ENCODE measurements around the gene MGST1.

DNA sequence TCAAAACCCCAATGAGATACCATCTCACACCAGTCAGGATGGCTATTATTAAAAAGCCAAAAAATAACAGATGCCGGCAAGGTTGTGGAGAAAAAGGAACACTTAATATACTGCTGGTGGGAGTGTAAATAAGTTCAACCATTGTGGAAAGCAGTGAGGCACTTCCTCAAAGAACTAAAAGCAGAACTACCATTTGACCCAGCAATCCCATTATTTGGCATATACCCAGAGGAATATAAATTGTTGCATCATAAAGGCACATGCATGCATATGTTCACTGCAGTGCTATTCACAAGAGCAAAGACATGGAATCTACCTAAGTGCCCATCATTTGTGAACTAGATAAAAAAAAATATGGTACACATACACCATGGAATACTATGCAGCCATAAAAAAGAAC, 59.9 kb downstream of the MGST1 start:
- TF ChIP-seq, protein P1, sequence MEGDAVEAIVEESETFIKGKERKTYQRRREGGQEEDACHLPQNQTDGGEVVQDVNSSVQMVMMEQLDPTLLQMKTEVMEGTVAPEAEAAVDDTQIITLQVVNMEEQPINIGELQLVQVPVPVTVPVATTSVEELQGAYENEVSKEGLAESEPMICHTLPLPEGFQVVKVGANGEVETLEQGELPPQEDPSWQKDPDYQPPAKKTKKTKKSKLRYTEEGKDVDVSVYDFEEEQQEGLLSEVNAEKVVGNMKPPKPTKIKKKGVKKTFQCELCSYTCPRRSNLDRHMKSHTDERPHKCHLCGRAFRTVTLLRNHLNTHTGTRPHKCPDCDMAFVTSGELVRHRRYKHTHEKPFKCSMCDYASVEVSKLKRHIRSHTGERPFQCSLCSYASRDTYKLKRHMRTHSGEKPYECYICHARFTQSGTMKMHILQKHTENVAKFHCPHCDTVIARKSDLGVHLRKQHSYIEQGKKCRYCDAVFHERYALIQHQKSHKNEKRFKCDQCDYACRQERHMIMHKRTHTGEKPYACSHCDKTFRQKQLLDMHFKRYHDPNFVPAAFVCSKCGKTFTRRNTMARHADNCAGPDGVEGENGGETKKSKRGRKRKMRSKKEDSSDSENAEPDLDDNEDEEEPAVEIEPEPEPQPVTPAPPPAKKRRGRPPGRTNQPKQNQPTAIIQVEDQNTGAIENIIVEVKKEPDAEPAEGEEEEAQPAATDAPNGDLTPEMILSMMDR (optimal IDR thresholded peaks at IDR 0.05 in 1 of 3, IDR thresholded peaks at IDR 0.05 in 1 of 3, conservative IDR thresholded peaks at IDR 0.05 in 1 of 3; ENCODE audit: extremely low read depth in 1 of 3, insufficient read depth in 2 of 3, low read length in 3 of 3), result no peak
- no peak for TF ChIP-seq EZH2 (IDR thresholded peaks at IDR 0.05; ENCODE audit: low read length)
